NCI-H2029 treated with DMSO at 0.1 percent for 48 hours (cell line): ENCODE measurements around the gene COL2A1.
A peak's percentile ranks its signal among the peaks of the same experiment; 100 is the strongest.

Source experiments
- DNase-seq: peaks from one replicate; lab custom pipeline; 2025; lab: John Stamatoyannopoulos, UW

The COL2A1 gene

DNA sequence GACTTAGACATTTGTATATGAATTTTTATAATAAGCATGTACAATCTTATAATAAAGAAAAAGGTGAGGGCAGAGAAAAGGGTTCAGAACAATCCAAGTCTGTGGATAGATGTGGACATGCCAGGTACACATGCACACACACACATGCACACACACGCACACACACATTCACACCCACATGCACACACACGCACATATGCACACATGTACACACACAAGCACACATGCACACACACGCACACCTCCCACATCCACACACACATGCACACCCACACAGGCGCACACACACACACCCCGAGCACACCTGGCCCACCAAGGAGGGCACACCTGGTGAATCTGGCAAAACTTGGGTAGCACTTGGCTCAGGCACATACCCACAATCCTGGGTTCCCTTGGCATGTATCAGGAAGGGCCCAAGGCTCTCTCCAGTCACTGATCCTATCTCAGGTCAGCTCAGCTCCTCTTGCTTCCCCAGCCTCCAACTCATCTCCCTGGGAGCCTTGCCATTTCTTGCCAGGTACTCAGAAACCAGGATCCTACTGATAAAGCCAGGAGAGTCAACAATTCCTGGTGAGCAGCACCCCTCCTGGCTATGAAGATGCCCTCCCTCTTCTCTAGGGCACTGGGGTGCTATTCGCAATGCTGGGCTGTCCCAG, 59.5 kb downstream of the COL2A1 start:
- no peak for DNase-seq

DNA sequence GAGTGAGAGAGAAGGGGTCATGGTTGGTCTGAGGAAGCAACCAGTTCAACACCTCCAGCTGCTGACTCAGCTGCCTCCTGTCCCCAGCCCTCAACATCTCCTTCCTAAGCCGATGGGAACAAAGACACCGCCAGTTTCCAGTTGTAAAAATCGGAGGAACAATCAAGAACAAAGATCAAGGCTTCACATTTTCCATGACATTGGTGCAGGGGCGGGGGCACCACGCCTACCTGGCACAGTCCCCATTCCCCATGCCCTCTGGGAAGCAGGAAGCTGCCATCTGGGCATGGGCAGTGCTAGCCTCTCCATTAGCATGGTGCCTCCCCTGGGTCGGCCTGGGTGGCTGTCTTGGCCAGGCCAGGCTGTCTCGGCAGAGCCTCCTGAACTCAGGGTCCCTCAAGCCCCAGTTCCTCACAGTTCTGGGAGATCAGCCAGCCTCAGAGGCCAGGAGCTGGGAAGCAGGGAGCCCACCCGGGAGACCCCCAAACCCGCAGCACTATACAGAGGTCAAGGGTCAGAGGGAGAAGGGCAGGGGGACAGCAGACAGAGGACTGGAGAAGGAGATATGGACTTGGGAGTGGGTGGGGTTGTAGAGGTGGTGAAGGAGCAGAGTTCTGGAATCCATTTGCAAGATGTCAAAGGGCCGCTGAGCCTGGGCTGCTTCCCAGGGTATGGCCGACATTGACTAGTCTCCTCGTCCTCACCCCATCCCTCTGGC, 60.5 kb downstream of the COL2A1 start:
- no peak for DNase-seq

- no peak for DNase-seq
Observed at GRCh38 chr12:47942614-47943225, 61.6 kb downstream of the COL2A1 start.

GRCh38 chr12:47941871-47942613, 62.2 kb downstream of the COL2A1 start:
- no peak for DNase-seq

DNA sequence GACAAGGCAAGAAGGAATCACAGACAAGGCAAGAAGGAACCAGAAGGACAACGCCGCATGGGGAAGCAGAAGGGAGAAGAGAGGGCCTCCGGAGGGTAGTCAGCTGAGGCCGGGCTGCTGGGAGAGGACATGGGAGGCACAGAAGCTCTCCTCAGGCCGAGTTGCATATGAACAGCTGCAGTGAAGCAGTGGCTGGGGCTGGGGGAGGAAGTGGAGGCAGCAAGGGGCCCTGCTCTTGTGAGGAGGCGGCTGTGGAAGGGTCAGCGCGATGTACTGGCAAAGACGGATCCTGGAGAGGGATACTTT, 62.8 kb downstream of the COL2A1 start:
- no peak for DNase-seq

DNA sequence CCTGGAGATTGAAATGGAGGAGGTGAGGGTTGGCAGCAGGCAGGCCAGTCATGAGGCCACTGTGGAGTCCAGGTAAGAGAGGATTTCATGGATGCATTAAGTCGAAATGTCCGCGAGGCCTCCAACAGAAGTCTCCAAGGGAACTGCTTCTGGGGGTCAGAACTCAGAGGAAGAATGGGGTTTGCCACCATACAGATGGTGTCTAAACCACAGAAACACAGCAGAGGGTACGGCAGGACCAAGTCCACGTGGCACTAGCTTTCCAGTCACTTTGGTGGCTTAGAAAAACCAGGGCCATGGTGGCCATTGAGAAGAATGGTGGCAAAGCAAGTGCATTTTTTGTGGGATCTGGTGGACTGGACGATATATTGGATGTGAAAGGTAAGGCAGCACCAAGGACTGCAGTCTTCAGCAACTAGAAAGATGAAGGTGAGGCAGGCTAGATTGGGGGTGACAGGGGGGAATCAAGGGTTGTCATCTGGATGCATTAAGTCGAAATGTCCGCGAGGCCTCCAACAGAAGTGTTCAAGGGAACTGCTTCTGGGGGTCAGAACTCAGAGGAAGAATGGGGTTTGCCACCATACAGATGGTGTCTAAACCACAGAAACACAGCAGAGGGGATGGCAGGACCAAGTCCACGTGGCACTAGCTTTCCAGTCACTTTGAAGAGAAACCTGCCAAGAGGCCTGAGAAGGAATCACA, 63.4 kb downstream of the COL2A1 start:
- no peak for DNase-seq

GRCh38 chr12:47939009-47939601, 65.2 kb downstream of the COL2A1 start:
- peak; percentile 7 for DNase-seq

DNA sequence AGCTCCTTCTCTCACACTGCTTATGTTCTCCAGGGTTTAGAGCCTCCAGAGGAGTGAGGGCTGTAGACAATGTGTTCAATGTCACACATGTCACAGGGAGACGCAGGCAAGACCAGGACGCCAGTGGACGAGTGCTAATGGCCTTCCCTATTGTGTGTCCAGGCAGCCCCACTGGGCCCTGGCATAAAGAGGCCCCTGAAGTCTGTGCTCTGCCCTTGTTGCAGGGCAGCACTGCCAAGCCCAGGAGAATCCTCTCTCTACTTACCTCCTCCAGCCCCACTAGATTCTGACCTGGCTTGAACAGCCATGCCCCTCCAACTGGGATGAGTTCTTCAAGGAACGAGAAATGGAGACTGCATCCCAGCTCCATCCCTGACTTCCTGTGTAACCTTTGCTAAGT, 65.7 kb downstream of the COL2A1 start:
- no peak for DNase-seq

DNA sequence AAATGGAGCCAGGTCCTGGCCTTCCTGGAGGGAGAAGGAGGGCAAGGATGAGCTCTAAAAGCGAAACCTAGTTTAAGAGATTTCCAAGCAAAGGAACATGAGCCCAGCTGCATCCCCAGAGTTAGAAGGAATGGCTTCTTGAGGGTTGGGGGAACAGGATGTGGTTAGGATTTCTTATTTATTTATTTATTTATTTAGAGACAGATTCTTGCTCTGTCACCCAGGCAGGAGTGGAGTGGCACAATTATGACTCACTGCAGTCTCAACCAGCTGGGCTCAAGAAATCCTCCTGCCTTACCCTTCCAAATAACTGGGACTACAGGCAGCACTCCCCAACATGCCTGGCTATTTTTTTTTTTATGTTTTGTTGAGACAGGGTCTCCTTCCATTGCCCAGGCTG, 66.2 kb downstream of the COL2A1 start:
- DNase-seq = no peak

DNA sequence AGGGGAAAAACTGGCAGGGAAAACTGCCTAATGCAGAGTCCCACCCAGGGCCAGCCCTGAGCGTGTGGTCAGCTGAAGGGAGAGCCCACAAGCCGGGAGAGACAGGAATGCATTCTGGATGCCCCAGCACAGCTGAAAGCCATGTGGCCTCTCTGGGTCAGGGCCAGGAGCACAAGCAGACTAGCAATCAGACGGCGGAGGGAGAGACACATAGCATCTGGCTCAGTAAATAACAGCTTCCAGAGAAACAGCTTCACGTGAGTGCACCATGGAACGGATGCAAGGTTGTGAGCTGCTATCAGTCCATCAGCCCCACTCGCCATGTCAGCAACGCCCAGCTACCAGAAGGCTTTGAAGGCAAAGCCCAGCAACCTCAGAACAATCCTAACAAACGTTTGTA, 69.1 kb downstream of the COL2A1 start:
- no peak for DNase-seq

DNA sequence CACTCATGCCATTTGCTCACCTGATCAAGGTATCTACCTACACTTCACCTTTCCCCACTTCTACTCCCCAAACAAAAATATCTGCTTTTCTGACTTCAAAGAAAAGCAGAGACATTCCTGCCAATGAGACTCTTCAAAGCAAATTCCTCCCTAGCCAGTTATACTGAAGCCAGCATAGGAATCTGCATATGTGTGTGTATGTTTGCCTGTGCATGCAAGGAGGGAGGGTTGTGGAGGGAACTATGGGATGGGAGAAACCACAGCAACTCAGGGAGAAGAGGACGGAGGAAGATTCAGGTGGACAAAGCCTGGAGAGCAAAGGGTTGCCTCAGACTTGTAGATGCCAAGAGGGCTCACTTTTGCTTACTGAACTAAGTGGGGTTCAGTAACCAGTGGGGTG, 73.1 kb downstream of the COL2A1 start:
- DNase-seq = no peak

GRCh38 chr12:47930634-47931033, 73.6 kb downstream of the COL2A1 start:
- no peak for DNase-seq

DNA sequence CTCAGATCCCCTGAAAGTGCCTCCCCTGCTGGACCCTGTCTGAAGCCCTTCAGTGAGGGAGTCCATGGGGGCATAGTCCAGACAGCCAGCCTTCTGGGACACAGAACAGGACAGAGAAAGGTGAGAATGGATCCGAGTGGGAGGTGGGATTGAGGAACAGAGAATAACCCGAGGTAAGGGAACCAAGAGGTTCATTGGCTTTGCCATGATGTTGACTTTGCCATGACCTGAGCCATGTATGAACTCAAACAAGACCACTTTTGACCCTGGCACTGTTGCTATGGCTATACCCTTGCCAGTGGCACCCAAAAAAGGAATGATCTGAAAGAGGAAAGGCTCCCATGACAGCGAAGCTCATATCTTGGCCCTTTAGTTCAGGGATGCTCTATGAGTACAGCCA, 76.9 kb downstream of the COL2A1 start:
- DNase-seq = no peak
